ENCODE results near the gene ACP7. TPM values are rescaled to one million over a fixed set of nuclear protein-coding genes. Genes with fewer than 3 reads are reported as not detected.

Gene ACP7
- total RNA-seq, 1 experiment from 2014 or later: 0.11 TPM

DNA sequence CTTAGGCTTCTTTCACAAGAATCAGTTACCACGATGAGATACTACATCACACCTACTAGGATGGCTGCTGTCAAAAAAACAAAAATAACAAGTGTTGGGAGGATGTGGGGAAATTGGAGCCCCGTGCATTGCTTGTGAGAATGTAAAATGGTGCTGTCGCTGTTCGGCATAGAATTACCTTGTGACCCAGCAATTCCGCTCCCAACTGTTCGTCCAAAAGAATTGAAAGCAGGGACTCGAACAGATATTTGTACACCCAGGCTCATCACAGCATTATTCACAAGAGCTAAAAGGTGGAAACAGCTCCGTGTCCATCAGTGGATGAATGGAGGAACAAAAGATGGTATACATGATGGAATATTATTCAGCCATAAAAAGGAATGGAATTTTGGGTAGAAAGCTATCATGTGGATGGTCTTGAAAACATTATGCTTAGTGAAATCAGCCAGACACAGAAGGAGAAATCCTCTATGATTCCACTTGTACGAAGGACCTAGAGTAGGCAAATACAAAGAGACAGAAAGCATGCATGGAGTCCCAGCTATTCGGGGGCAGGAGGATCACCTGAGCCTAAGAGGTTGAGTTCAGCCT lies 64.9 kb downstream of the ACP7 start:
- CTCF ChIA-PET: no interaction called here
- POLR2A ChIA-PET: no interaction called here
- peaks cover 11% of the 10 kb centered on the region for H3K36me3 Mint-ChIP-seq
- peaks cover 6% of the 10 kb centered on the region for H3K9me3 Mint-ChIP-seq
- DNase-seq (ENCODE audit: low spot score) (no peak), ATAC-seq (no peak)
- no peak overlapping the region for H3K27ac Mint-ChIP-seq
- H3K27me3 Mint-ChIP-seq (ENCODE audit: low read depth): no peaks in the 10 kb centered on the region
- H3K4me3 Mint-ChIP-seq: no peak overlapping the region
- TF ChIP-seq GRHL2 (CRISPR knock-in tag; IDR thresholded peaks at IDR 0.05; ENCODE audit: insufficient replicate concordance, severe bottlenecking) (no peak), MLX (CRISPR knock-in tag; IDR thresholded peaks at IDR 0.05) (no peak), ZNF671 (CRISPR knock-in tag; IDR thresholded peaks at IDR 0.05) (no peak), EMX1 (CRISPR knock-in tag; IDR thresholded peaks at IDR 0.05) (no peak), ZNF232 (CRISPR knock-in tag; IDR thresholded peaks at IDR 0.05) (no peak)
- TF ChIP-seq, protein P1, sequence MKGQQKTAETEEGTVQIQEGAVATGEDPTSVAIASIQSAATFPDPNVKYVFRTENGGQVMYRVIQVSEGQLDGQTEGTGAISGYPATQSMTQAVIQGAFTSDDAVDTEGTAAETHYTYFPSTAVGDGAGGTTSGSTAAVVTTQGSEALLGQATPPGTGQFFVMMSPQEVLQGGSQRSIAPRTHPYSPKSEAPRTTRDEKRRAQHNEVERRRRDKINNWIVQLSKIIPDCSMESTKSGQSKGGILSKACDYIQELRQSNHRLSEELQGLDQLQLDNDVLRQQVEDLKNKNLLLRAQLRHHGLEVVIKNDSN (CRISPR knock-in tag; IDR thresholded peaks at IDR 0.05): no peak
- TF ChIP-seq, protein P2, sequence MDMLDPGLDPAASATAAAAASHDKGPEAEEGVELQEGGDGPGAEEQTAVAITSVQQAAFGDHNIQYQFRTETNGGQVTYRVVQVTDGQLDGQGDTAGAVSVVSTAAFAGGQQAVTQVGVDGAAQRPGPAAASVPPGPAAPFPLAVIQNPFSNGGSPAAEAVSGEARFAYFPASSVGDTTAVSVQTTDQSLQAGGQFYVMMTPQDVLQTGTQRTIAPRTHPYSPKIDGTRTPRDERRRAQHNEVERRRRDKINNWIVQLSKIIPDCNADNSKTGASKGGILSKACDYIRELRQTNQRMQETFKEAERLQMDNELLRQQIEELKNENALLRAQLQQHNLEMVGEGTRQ (CRISPR knock-in tag; IDR thresholded peaks at IDR 0.05): no peak
- peaks cover 36% of the 10 kb centered on the region for H3K4me1 Mint-ChIP-seq

- no peak overlapping the region for H3K4me3 Mint-ChIP-seq
- H3K27ac Mint-ChIP-seq: peak overlapping the region; percentile 72
- H3K4me1 Mint-ChIP-seq: peaks cover 36% of the 10 kb centered on the region
- TF ChIP-seq JUN (CRISPR knock-in tag; IDR thresholded peaks at IDR 0.05): no peak
- ATAC-seq: no peak
- DNase-seq (ENCODE audit: low spot score): no peak
- H3K36me3 Mint-ChIP-seq: peaks cover 12% of the 10 kb centered on the region
- ChIA-PET POLR2A (no interaction called here), CTCF (no interaction called here)
- peaks cover 6% of the 10 kb centered on the region for H3K9me3 Mint-ChIP-seq
- no peaks in the 10 kb centered on the region for H3K27me3 Mint-ChIP-seq (ENCODE audit: low read depth)
Measured at GRCh38 chr19:39150235-39150634, 66.1 kb downstream of the ACP7 start.

GRCh38 chr19:39150807-39151600 lies 66.8 kb downstream of the ACP7 start:
- Mint-ChIP-seq H3K4me1 (peaks cover 41% of the 10 kb centered on the region), H3K27ac (0 out of 2 replicates have a peak overlapping the region, but pooled peaks have one; percentile 33), H3K27me3 (ENCODE audit: low read depth) (no peaks in the 10 kb centered on the region), H3K36me3 (peaks cover 12% of the 10 kb centered on the region), H3K4me3 (no peak overlapping the region), H3K9me3 (peaks cover 6% of the 10 kb centered on the region)
- DNase-seq (ENCODE audit: low spot score): no peak
- ATAC-seq: no peak
- ChIA-PET CTCF (interaction anchor here (0.8 to 1.2 kb wide), 2 partner anchors 22 to 99 kb away, joined by 3 read pairs; no protein-coding TSS in a partner anchor), POLR2A (no interaction called here)
- TF ChIP-seq SMAD4 (CRISPR knock-in tag; IDR thresholded peaks at IDR 0.05) (no peak), HMGA2 (CRISPR knock-in tag; IDR thresholded peaks at IDR 0.05) (no peak)
- TF ChIP-seq, protein P3, sequence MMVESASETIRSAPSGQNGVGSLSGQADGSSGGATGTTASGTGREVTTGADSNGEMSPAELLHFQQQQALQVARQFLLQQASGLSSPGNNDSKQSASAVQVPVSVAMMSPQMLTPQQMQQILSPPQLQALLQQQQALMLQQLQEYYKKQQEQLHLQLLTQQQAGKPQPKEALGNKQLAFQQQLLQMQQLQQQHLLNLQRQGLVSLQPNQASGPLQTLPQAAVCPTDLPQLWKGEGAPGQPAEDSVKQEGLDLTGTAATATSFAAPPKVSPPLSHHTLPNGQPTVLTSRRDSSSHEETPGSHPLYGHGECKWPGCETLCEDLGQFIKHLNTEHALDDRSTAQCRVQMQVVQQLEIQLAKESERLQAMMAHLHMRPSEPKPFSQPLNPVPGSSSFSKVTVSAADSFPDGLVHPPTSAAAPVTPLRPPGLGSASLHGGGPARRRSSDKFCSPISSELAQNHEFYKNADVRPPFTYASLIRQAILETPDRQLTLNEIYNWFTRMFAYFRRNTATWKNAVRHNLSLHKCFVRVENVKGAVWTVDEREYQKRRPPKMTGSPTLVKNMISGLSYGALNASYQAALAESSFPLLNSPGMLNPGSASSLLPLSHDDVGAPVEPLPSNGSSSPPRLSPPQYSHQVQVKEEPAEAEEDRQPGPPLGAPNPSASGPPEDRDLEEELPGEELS (CRISPR knock-in tag; IDR thresholded peaks at IDR 0.05): no peak

DNA sequence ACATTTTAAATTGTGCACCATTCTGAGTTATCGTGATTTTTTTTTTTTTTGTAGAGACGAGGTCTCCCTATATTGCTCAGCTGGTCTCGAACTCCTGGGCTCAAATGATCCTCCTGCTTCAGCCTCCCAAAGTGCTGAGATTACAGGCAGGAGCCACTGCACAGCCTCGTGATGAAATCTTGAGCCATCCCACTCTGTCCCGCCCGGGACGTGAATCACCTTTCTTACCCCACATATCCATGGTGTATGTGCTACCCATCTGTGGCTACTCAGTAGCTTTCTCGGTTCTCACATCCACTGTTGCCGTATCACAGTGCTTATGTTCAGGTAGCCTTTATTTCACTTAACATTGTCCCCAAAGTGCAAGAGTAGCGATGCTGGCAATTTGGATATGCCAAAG lies 67.9 kb downstream of the ACP7 start:
- ATAC-seq (no peak), DNase-seq (ENCODE audit: low spot score) (no peak)
- CTCF ChIA-PET: interaction anchor here (0.5 to 1.2 kb wide), 4 partner anchors 23 to 196 kb away, joined by 3 read pairs; no protein-coding TSS in a partner anchor
- H3K9me3 Mint-ChIP-seq: peaks cover 6% of the 10 kb centered on the region
- TF ChIP-seq ATF1 (CRISPR knock-in tag; IDR thresholded peaks at IDR 0.05) (no peak), SMAD4 (CRISPR knock-in tag; IDR thresholded peaks at IDR 0.05) (no peak), MYBL2 (CRISPR knock-in tag; IDR thresholded peaks at IDR 0.05) (no peak), ZNF317 (CRISPR knock-in tag; IDR thresholded peaks at IDR 0.05; ENCODE audit: borderline replicate concordance, low read depth) (no peak), E2F5 (CRISPR knock-in tag; IDR thresholded peaks at IDR 0.05) (no peak), FOXJ3 (CRISPR knock-in tag; IDR thresholded peaks at IDR 0.05; ENCODE audit: borderline replicate concordance) (no peak), STAT6 (CRISPR knock-in tag; conservative IDR thresholded peaks at IDR 0.05; ENCODE audit: low read depth) (no peak)
- H3K4me3 Mint-ChIP-seq: no peak overlapping the region
- POLR2A ChIA-PET: no interaction called here
- no peak overlapping the region for H3K27ac Mint-ChIP-seq
- H3K27me3 Mint-ChIP-seq (ENCODE audit: low read depth): no peaks in the 10 kb centered on the region
- peaks cover 12% of the 10 kb centered on the region for H3K36me3 Mint-ChIP-seq
- H3K4me1 Mint-ChIP-seq: peaks cover 37% of the 10 kb centered on the region
